Activated T-helper 2 cell treated with anti-CD3 and anti-CD28 coated beads, Interferon-gamma antibody, Interleukin-2, Interleukin-4, amounts not matched to agents 10 μg/mL and 5 μg/mL and 100 μg/mL, durations not matched to agents 14 hours and 24 hours and 36 hours (primary cell): ENCODE results near the gene GARNL3. TPM values are rescaled to one million over a fixed set of nuclear protein-coding genes. Genes with fewer than 3 reads are reported as not detected.

Experiments
- DNase-seq: peaks from one replicate; pipeline ENCODE4 v3.0.0; 2021; ENCODE audit warnings: low spot score
- H3K27ac Mint-ChIP-seq: one replicate; pipeline ENCODE4 v1.8.0; 2021; ENCODE audit warnings: mixed read lengths
- H3K27me3 Mint-ChIP-seq: one replicate; pipeline ENCODE4 v1.8.0; 2021; ENCODE audit warnings: low read depth, mixed read lengths
- H3K36me3 Mint-ChIP-seq: one replicate; pipeline ENCODE4 v1.8.0; 2021; ENCODE audit warnings: low read depth, mixed read lengths
- H3K4me1 Mint-ChIP-seq: one replicate; pipeline ENCODE4 v1.8.0; 2021; ENCODE audit warnings: low read depth, mixed read lengths
- H3K4me3 Mint-ChIP-seq: one replicate; pipeline ENCODE4 v1.8.0; 2021; ENCODE audit warnings: low read depth, mild to moderate bottlenecking, moderate library complexity, mixed read lengths
- H3K9me3 Mint-ChIP-seq: one replicate; pipeline ENCODE4 v1.8.0; 2021; ENCODE audit warnings: mixed read lengths
- intact Hi-C: fragments of 100-400 bp; cut with micrococcal nuclease; formaldehyde crosslinking; loops from one replicate; pipeline ENCODE4 v1.15.1; 2023
- total RNA-seq: library from RNA; stranded (reverse); gene quantifications from 2 replicates; pipeline ENCODE4 v1.2.3, GENCODE V29; 2022

The GARNL3 gene
- total RNA-seq, 1 donor from 2014 or later = 1.9 TPM

DNA sequence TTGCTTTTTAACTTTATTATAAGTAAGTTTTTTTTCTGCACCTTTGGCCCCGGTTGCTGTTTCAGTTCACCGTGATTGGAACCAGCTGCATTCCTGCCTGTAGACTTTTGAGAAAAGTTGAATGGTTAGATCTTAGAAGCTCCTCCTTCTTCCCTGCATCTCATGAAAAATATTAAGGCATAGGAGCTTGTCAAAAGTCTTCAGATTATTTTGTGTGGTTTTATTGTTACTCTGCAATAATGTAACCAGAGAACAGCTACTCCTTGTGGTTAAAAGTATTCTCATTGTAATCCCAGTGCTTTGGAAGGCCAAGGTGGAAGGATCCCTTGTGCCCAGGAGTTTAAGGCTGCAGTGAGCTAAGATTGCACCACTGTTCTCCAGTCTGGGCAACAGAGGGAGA is 129.1 kb downstream of the GARNL3 start:
- H3K27ac Mint-ChIP-seq = no peak overlapping the region
- peaks cover 33% of the 10 kb centered on the region for H3K4me1 Mint-ChIP-seq
- DNase-seq = no peak
- no peaks in the 10 kb centered on the region for H3K9me3 Mint-ChIP-seq
- intact Hi-C loops = no loop called here
- no peaks in the 10 kb centered on the region for H3K36me3 Mint-ChIP-seq
- no peak overlapping the region for H3K4me3 Mint-ChIP-seq
- peaks cover 34% of the 10 kb centered on the region for H3K27me3 Mint-ChIP-seq

GRCh38 chr9:127395497-127396252 is 131.1 kb downstream of the GARNL3 start:
- H3K4me3 Mint-ChIP-seq = peak overlapping the region; percentile 65
- no peak for DNase-seq
- H3K36me3 Mint-ChIP-seq = no peaks in the 10 kb centered on the region
- no peaks in the 10 kb centered on the region for H3K9me3 Mint-ChIP-seq
- H3K27me3 Mint-ChIP-seq = peaks cover 35% of the 10 kb centered on the region
- H3K27ac Mint-ChIP-seq = no peak overlapping the region
- H3K4me1 Mint-ChIP-seq = peaks cover 18% of the 10 kb centered on the region
- intact Hi-C loops = loop anchor here (1.0 kb wide), 1 partner anchor 7 kb away; no protein-coding TSS in a partner anchor

GRCh38 chr9:127396253-127396807 is 131.8 kb downstream of the GARNL3 start:
- intact Hi-C loops = loop anchor here (1.0 kb wide), 1 partner anchor 8 kb away; no protein-coding TSS in a partner anchor
- Mint-ChIP-seq H3K36me3 (no peaks in the 10 kb centered on the region), H3K27ac (no peak overlapping the region), H3K27me3 (peaks cover 35% of the 10 kb centered on the region), H3K4me1 (peaks cover 18% of the 10 kb centered on the region), H3K9me3 (no peaks in the 10 kb centered on the region), H3K4me3 (peak overlapping the region; percentile 57)
- DNase-seq = no peak

GRCh38 chr9:127396808-127397645 is 132.5 kb downstream of the GARNL3 start, which contains the start of gene SLC2A8:
Gene SLC2A8 (plus strand): TSS chr9:127397169. CDS start chr9:127397231, 62 bp downstream.
- Mint-ChIP-seq H3K27me3 (peaks cover 31% of the 10 kb centered on the region), H3K36me3 (no peaks in the 10 kb centered on the region), H3K4me3 (peak within 1 kb of the TSS; percentile 83), H3K27ac (peak within 1 kb of the TSS; percentile 69), H3K9me3 (no peaks in the 10 kb centered on the region), H3K4me1 (peaks cover 18% of the 10 kb centered on the region)
- peak; percentile 97 for DNase-seq
- intact Hi-C loops = loop anchor here (1.0 kb wide), 2 partner anchors 9 to 27 kb away; partner anchors contain the start of gene ZNF79

DNA sequence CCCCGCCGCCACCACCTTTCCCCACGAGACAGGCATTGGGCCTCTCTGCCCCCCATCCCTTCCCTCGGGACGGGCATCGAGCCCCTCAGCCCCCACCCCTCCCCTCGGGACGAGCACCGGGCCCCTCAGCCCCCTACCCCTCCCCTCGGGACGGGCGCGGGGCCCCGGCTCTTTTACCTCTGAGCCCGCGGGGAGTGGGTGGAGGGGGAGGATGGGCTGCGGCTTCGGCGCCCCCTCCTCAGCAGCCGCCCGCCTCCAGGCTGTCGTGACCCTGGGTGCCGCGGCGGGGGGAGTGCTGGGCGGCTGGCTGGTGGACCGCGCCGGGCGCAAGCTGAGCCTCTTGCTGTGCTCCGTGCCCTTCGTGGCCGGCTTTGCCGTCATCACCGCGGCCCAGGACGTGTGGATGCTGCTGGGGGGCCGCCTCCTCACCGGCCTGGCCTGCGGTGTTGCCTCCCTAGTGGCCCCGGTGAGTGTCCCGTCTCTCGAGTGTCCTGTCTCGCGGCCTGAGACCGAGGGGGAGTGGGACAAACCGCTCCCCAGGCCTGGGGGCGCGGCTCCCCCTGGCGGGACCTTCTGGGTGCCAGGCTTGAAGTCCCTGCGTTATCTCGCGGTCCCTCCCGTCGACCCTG is 133.2 kb downstream of the GARNL3 start:
- Mint-ChIP-seq H3K36me3 (no peaks in the 10 kb centered on the region), H3K9me3 (no peaks in the 10 kb centered on the region), H3K27ac (peak overlapping the region; percentile 69), H3K27me3 (peaks cover 27% of the 10 kb centered on the region), H3K4me3 (peak overlapping the region; percentile 83), H3K4me1 (peaks cover 18% of the 10 kb centered on the region)
- intact Hi-C loops = loop anchor here (1.0 kb wide), 1 partner anchor 27 kb away; the partner anchor contains the start of gene ZNF79
- no peak for DNase-seq

- H3K27me3 Mint-ChIP-seq = peaks cover 27% of the 10 kb centered on the region
- H3K4me1 Mint-ChIP-seq = peaks cover 18% of the 10 kb centered on the region
- peak overlapping the region; percentile 69 for H3K27ac Mint-ChIP-seq
- intact Hi-C loops = no loop called here
- H3K4me3 Mint-ChIP-seq = peak overlapping the region; percentile 83
- H3K9me3 Mint-ChIP-seq = no peaks in the 10 kb centered on the region
- no peak for DNase-seq
- no peaks in the 10 kb centered on the region for H3K36me3 Mint-ChIP-seq
Observed at GRCh38 chr9:127398275-127398647, 133.7 kb downstream of the GARNL3 start.

GRCh38 chr9:127398715-127399400 is 134.3 kb downstream of the GARNL3 start:
- no peaks in the 10 kb centered on the region for H3K9me3 Mint-ChIP-seq
- peak overlapping the region; percentile 69 for H3K27ac Mint-ChIP-seq
- intact Hi-C loops = no loop called here
- H3K4me3 Mint-ChIP-seq = peak overlapping the region; percentile 83
- no peak for DNase-seq
- peaks cover 27% of the 10 kb centered on the region for H3K27me3 Mint-ChIP-seq
- H3K4me1 Mint-ChIP-seq = peaks cover 16% of the 10 kb centered on the region
- H3K36me3 Mint-ChIP-seq = no peaks in the 10 kb centered on the region

GRCh38 chr9:127399736-127400269 is 135.2 kb downstream of the GARNL3 start:
- peaks cover 16% of the 10 kb centered on the region for H3K4me1 Mint-ChIP-seq
- no peaks in the 10 kb centered on the region for H3K36me3 Mint-ChIP-seq
- intact Hi-C loops = no loop called here
- DNase-seq = no peak
- no peaks in the 10 kb centered on the region for H3K9me3 Mint-ChIP-seq
- H3K4me3 Mint-ChIP-seq = no peak overlapping the region
- H3K27me3 Mint-ChIP-seq = peaks cover 19% of the 10 kb centered on the region
- H3K27ac Mint-ChIP-seq = no peak overlapping the region

- no peaks in the 10 kb centered on the region for H3K9me3 Mint-ChIP-seq
- peaks cover 7% of the 10 kb centered on the region for H3K27me3 Mint-ChIP-seq
- intact Hi-C loops = no loop called here
- no peak for DNase-seq
- H3K27ac Mint-ChIP-seq = no peak overlapping the region
- peaks cover 3% of the 10 kb centered on the region for H3K4me1 Mint-ChIP-seq
- H3K36me3 Mint-ChIP-seq = no peaks in the 10 kb centered on the region
- H3K4me3 Mint-ChIP-seq = no peak overlapping the region
Observed at GRCh38 chr9:127402401-127403090, 138.0 kb downstream of the GARNL3 start.

DNA sequence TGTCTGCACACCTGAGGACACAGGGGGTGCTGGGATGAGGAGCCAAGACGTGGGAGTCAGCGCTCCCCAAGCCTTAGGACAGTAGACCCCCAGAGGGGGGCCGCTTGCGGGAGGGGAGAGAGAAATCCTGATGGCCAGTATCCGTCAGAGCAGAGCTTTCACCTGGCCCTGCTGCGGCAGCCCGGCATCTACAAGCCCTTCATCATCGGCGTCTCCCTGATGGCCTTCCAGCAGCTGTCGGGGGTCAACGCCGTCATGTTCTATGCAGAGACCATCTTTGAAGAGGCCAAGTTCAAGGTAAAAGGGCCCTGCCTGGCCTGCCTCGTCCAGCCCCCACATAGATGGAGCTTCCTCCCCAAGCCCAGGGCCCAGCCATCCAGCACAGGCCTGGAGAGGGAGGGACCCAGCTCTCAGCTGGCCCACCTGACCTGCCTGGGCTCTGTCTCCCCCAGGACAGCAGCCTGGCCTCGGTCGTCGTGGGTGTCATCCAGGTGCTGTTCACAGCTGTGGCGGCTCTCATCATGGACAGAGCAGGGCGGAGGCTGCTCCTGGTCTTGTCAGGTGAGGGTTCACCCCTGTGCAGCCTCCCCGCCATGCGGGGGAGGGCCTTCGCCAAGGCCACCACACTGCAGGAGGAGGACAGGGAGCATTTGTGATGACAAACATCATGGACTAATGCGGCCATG is 139.1 kb downstream of the GARNL3 start:
- H3K4me1 Mint-ChIP-seq = no peaks in the 10 kb centered on the region
- no peaks in the 10 kb centered on the region for H3K9me3 Mint-ChIP-seq
- intact Hi-C loops = no loop called here
- H3K27me3 Mint-ChIP-seq = peaks cover 2% of the 10 kb centered on the region
- no peaks in the 10 kb centered on the region for H3K36me3 Mint-ChIP-seq
- no peak overlapping the region for H3K4me3 Mint-ChIP-seq
- DNase-seq = no peak
- no peak overlapping the region for H3K27ac Mint-ChIP-seq

- DNase-seq = no peak
- Mint-ChIP-seq H3K27ac (no peak overlapping the region), H3K27me3 (peaks cover 2% of the 10 kb centered on the region), H3K36me3 (no peaks in the 10 kb centered on the region), H3K9me3 (no peaks in the 10 kb centered on the region), H3K4me1 (no peaks in the 10 kb centered on the region), H3K4me3 (no peak overlapping the region)
- intact Hi-C loops = no loop called here
Observed at GRCh38 chr9:127404631-127405030, 140.1 kb downstream of the GARNL3 start.
